Measurements from ENCODE around the gene TP53I13.

TP53I13 gene

GRCh38 chr17:29593591-29594518, 25.4 kb downstream of the TP53I13 start:
- DNase-seq (ENCODE audit: low spot score): peak; percentile 69

GRCh38 chr17:29594519-29595090, 26.1 kb downstream of the TP53I13 start:
- no peak for DNase-seq (ENCODE audit: low spot score)

GRCh38 chr17:29595107-29595942, 26.8 kb downstream of the TP53I13 start:
- no peak for DNase-seq (ENCODE audit: low spot score)

GRCh38 chr17:29595943-29596774, 27.7 kb downstream of the TP53I13 start:
- DNase-seq (ENCODE audit: low spot score): no peak

GRCh38 chr17:29596811-29597210, 28.3 kb downstream of the TP53I13 start:
- DNase-seq (ENCODE audit: low spot score): no peak

GRCh38 chr17:29597361-29598172, 29.1 kb downstream of the TP53I13 start:
- DNase-seq (ENCODE audit: low spot score): no peak

- no peak for DNase-seq (ENCODE audit: low spot score)
These were observed 34.7 kb downstream of the TP53I13 start for GRCh38 chr17:29603109-29603674.

- no peak for DNase-seq (ENCODE audit: low spot score)
These were observed 39.2 kb downstream of the TP53I13 start for GRCh38 chr17:29607557-29608195.

GRCh38 chr17:29608986-29609385, 40.5 kb downstream of the TP53I13 start:
- no peak for DNase-seq (ENCODE audit: low spot score)

GRCh38 chr17:29610395-29610794, 41.9 kb downstream of the TP53I13 start:
- no peak for DNase-seq (ENCODE audit: low spot score)

GRCh38 chr17:29611351-29612093, 43.0 kb downstream of the TP53I13 start:
- DNase-seq (ENCODE audit: low spot score): no peak

- DNase-seq (ENCODE audit: low spot score): no peak
These were observed 43.5 kb downstream of the TP53I13 start for GRCh38 chr17:29612094-29612403.

GRCh38 chr17:29612404-29613280, 44.1 kb downstream of the TP53I13 start:
- DNase-seq (ENCODE audit: low spot score): no peak

GRCh38 chr17:29613352-29613837, 44.9 kb downstream of the TP53I13 start:
- peak; percentile 91 for DNase-seq (ENCODE audit: low spot score)

- no peak for DNase-seq (ENCODE audit: low spot score)
These were observed 45.4 kb downstream of the TP53I13 start for GRCh38 chr17:29613856-29614255.

- DNase-seq (ENCODE audit: low spot score): peak; percentile 37
These were observed 46.0 kb downstream of the TP53I13 start for GRCh38 chr17:29614349-29615047.

GRCh38 chr17:29615048-29615385, 46.5 kb downstream of the TP53I13 start:
- peak; percentile 61 for DNase-seq (ENCODE audit: low spot score)

Data from HuH-7 (cell line).